Suprapubic skin (tissue), 3 donors: ENCODE data around the gene ZBTB40.

Source experiments
- CTCF ChIP-seq, 2 donors: fragments of 200-600 bp in 1 of 2; fragments of 450-650 bp in 1 of 2; sonication (generic) in 1 of 2; IDR thresholded peaks; one replicate each; pipeline ENCODE4 v1.5.1; 2016 to 2019; ENCODE audit warnings: antibody characterized with exemption in 2 of 2, mild to moderate bottlenecking in 1 of 2, moderate library complexity in 1 of 2
- EP300 ChIP-seq: sonication (generic); formaldehyde crosslinking; IDR thresholded peaks from one replicate; pipeline ENCODE4 v1.6.1; 2017; ENCODE audit warnings: antibody characterized with exemption
- POLR2A ChIP-seq, 2 donors: fragments of 450-650 bp; IDR thresholded peaks; one replicate each; pipeline ENCODE4 v1.6.1; 2017; ENCODE audit warnings: antibody characterized with exemption in 2 of 2, mild to moderate bottlenecking in 2 of 2, moderate library complexity in 2 of 2

- no peak for TF ChIP-seq CTCF (IDR thresholded peaks at IDR 0.05)
- TF ChIP-seq POLR2A (IDR thresholded peaks at IDR 0.05): no peak
- TF ChIP-seq EP300: no peak
These were observed 83.7 kb downstream of the ZBTB40 start for GRCh38 chr1:22535399-22535798.
